Stimulated activated CD8-positive, alpha-beta memory T cell treated with anti-CD3 and anti-CD28 coated beads, Interleukin-4, amount 100 ng/mL, for 24 hours (primary cell): ENCODE results near the gene RTP1.

ENCODE experiments used
- DNase-seq: peaks from one replicate; pipeline ENCODE4 v3.0.0-alpha.2; 2020; ENCODE audit warnings: low read depth

Gene RTP1

DNA sequence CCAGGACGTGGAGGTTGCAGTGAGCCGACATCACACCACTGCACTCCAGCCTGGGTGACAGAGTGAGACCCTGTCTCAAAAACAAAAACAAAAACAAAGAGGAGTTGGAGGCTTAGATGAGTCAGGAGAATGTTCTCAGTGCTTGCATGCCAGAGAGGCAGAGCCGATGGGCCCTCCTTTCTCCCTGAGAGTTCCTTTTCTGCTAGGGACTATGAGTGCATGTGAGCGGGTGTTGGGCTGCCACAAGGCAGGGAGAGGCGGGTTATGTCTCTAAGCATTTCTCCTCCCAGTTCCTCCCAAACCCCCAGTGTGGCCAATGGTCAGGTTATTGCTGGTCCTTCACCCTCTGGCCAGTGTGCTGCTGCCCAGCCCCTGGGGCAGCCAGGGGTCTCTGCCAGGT lies 45.1 kb downstream of the RTP1 start:
- DNase-seq: no peak

DNA sequence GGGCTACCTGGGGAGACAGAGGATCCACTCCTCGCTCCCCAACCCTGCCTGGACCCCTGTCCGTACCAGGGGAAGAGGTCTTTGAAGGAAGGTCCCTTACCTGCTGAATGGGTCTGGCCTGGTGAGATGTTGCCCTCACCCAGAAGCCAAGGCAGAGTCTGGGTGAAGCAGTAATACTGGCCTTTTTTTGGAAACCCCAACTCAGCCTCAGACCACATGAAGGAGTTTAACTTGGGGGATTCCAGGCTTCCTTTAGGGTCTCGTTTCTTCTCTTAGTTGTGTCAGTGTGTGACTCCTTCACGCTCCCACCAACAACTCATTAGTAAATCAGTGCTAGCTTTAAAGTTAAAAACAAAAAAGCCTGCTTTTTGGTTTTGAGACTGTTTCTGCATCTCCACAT lies 45.6 kb downstream of the RTP1 start:
- DNase-seq: no peak

DNA sequence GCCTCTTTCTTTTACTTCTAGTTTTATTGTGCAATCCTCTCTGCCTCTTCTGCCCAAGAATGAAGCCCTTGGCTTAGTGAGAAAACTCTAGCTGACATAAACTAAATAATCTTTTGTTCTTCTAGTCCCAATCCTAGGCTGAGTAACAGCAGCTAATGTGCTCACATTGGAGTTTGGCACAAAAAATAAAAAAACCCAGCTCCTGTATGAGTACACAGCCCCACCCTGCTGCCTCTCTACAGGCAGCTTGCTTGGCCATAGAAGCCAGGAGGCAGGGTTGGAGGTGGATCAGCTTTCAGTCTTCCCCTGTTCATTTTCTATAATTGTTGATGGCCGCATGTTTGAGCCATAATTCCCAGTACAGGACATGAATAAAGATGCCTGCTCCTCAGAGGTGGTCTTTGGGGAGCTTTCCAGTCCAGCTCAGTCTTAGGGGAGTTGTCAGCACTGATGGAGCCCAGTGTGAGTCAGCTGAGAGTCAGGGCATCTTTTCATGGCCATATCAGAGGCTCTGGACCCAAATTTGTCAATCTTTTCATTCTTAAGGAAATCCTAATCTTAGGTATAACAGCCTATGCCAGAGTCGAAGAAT lies 46.7 kb downstream of the RTP1 start:
- DNase-seq: no peak

DNA sequence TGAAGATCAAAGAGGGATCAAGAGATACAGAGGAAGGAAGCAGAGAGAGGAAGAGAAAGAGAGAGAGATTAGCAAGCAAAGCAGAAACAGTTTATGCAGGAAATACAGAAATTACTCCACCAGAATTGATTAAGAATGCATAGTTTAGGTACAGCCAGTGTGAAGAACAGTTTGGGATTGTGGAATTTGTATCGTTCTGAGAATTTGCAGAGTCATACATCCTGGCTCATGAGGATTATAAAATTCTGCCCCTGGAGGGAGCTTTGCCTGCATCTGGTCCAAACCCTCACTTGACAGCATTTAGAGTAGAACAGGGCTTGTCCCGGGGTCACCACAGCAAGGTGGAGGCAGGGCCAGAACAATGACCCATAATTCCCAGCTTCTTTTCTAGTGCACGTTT lies 50.1 kb downstream of the RTP1 start:
- no peak for DNase-seq
